NCI-H1694 treated with DMSO at 0.1 percent for 48 hours (cell line): ENCODE results near the gene DNAL4.
"Not testable (repeated sequence)": the region's sequence is repeated elsewhere in the genome, so short reads cannot be mapped to it uniquely, and the experiment has no call there.

ENCODE experiments used
- DNase-seq: peaks from one replicate; lab custom pipeline; 2025; lab: John Stamatoyannopoulos, UW

Gene DNAL4

GRCh38 chr22:38826801-38827200 lies 32.9 kb upstream of the DNAL4 start:
- no peak for DNase-seq

GRCh38 chr22:38826386-38826785 lies 32.4 kb upstream of the DNAL4 start:
- no peak for DNase-seq

- no peak for DNase-seq
Observed at GRCh38 chr22:38824585-38824984, 30.6 kb upstream of the DNAL4 start.

- DNase-seq: no peak
Observed at GRCh38 chr22:38823637-38824036, 29.7 kb upstream of the DNAL4 start.

- no peak for DNase-seq
Observed at GRCh38 chr22:38823076-38823475, 29.1 kb upstream of the DNAL4 start.

- DNase-seq: no peak
Observed at GRCh38 chr22:38820020-38820419, 26.1 kb upstream of the DNAL4 start.

GRCh38 chr22:38819387-38819940 lies 25.5 kb upstream of the DNAL4 start:
- no peak for DNase-seq

GRCh38 chr22:38817196-38817595 lies 23.3 kb upstream of the DNAL4 start:
- no peak for DNase-seq

- DNase-seq: no peak
Observed at GRCh38 chr22:38815842-38816241, 21.9 kb upstream of the DNAL4 start.

GRCh38 chr22:38811241-38811640 lies 17.3 kb upstream of the DNAL4 start:
- no peak for DNase-seq

- not testable (repeated sequence) for DNase-seq
Observed at GRCh38 chr22:38805041-38805593, 11.2 kb upstream of the DNAL4 start.

- DNase-seq: no peak
Observed at GRCh38 chr22:38802671-38803121, 8.8 kb upstream of the DNAL4 start.

- no peak for DNase-seq
Observed at GRCh38 chr22:38799265-38800002, 5.5 kb upstream of the DNAL4 start.

- DNase-seq: no peak
Observed at GRCh38 chr22:38798496-38798895, 4.6 kb upstream of the DNAL4 start.

- DNase-seq: no peak
Observed at GRCh38 chr22:38796262-38796957, 2.5 kb upstream of the DNAL4 start.

GRCh38 chr22:38795569-38795968 lies 1.6 kb upstream of the DNAL4 start:
- DNase-seq: no peak

GRCh38 chr22:38793317-38793716 lies 626 bp downstream of the DNAL4 start:
- DNase-seq: no peak

GRCh38 chr22:38792833-38793232 lies 1.1 kb downstream of the DNAL4 start:
- DNase-seq: no peak

GRCh38 chr22:38789606-38790005 lies 4.3 kb downstream of the DNAL4 start:
- no peak for DNase-seq

GRCh38 chr22:38788846-38789245 lies 5.1 kb downstream of the DNAL4 start:
- no peak for DNase-seq

GRCh38 chr22:38788021-38788816 lies 5.7 kb downstream of the DNAL4 start:
- no peak for DNase-seq

GRCh38 chr22:38786631-38787030 lies 7.3 kb downstream of the DNAL4 start:
- DNase-seq: no peak
